ENCODE results near the gene KYNU. TPM values are rescaled to one million over a fixed set of nuclear protein-coding genes. Genes with fewer than 3 reads are reported as not detected.

Gene KYNU
- total and polyA plus RNA-seq, 2 donors (not counting 1 experiment from before 2014, with no cell fraction given), result 0.26 to 4.6 TPM

- no peaks in the 10 kb centered on the region for H3K4me1 ChIP-seq (ENCODE audit: control insufficient read depth, extremely low read depth, insufficient read depth, low read length)
- no peaks in the 10 kb centered on the region for H3K79me2 ChIP-seq (ENCODE audit: control insufficient read depth, insufficient read depth, low read length)
- TF ChIP-seq CTCF (conservative IDR thresholded peaks at IDR 0.05 in 1 of 2, IDR thresholded peaks at IDR 0.05 in 1 of 2; ENCODE audit: low read depth in 1 of 2, low read length in 2 of 2) (no peak), EZH2 (IDR thresholded peaks at IDR 0.05; ENCODE audit: low read length, missing control alignments) (no peak)
- H3K9me3 ChIP-seq (ENCODE audit: control insufficient read depth, insufficient read depth, low read depth, low read length), result no peaks in the 10 kb centered on the region
- H2AFZ ChIP-seq (ENCODE audit: low read length), result no peak overlapping the region
- no peak overlapping the region for H3K9ac ChIP-seq (ENCODE audit: insufficient read depth, low read length)
- no peaks in the 10 kb centered on the region for H4K20me1 ChIP-seq (ENCODE audit: control insufficient read depth, extremely low read depth, insufficient read depth, low read length)
- H3K27ac ChIP-seq (ENCODE audit: insufficient read depth, low read length), result no peak overlapping the region
- H3K36me3 ChIP-seq (ENCODE audit: control insufficient read depth, insufficient read depth, low read length), result no peaks in the 10 kb centered on the region
- DNase-seq (ENCODE audit: low read depth in 2 of 2), result no peak
- no peak overlapping the region for H3K4me2 ChIP-seq (ENCODE audit: extremely low read depth, insufficient read depth, low read length)
- no peaks in the 10 kb centered on the region for H3K27me3 ChIP-seq (ENCODE audit: control insufficient read depth, insufficient read depth, low read length)
- no peak overlapping the region for H3K4me3 ChIP-seq (replicated peaks in 1 of 4; ENCODE audit: control extremely low read depth in 1 of 4, insufficient read depth in 1 of 4, low read depth in 3 of 4, low read length in 4 of 4)
Observed at GRCh38 chr2:142920571-142920970, 43.1 kb downstream of the KYNU start.

DNA sequence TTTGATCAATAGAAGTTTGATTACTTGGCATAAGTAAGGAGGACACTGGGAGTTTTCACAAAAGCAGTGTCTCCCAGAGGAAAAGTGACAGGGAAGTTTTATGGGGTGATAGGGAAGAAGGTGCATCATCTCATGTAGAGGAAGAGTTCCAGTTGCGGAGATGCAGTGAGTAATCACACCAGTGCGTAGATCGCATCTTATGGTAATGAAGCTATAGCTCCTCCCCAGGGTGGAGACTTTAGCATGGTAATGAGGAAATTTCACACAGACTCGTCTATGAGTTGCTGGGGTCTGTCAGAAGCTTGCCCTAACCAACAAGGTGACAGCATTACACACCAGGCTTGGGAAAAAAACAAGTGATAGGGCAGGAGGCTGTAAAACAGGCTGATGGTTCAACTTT is 49.0 kb downstream of the KYNU start:
- DNase-seq (ENCODE audit: low read depth in 2 of 2), result no peak
- Histone ChIP-seq H3K9me3 (ENCODE audit: control insufficient read depth, insufficient read depth, low read depth, low read length) (no peaks in the 10 kb centered on the region), H3K36me3 (ENCODE audit: control insufficient read depth, insufficient read depth, low read length) (no peaks in the 10 kb centered on the region)

GRCh38 chr2:142930835-142931398 is 53.5 kb downstream of the KYNU start:
- DNase-seq (ENCODE audit: low read depth in 2 of 2), result no peak
- H3K27me3 ChIP-seq (ENCODE audit: control insufficient read depth, insufficient read depth, low read length), result no peaks in the 10 kb centered on the region
- H3K27ac ChIP-seq (ENCODE audit: insufficient read depth, low read length), result no peak overlapping the region
- H3K36me3 ChIP-seq (ENCODE audit: control insufficient read depth, insufficient read depth, low read length), result no peaks in the 10 kb centered on the region
- TF ChIP-seq EZH2 (IDR thresholded peaks at IDR 0.05; ENCODE audit: low read length, missing control alignments) (no peak), CTCF (conservative IDR thresholded peaks at IDR 0.05 in 1 of 2, IDR thresholded peaks at IDR 0.05 in 1 of 2; ENCODE audit: low read depth in 1 of 2, low read length in 2 of 2) (no peak)
- no peaks in the 10 kb centered on the region for H3K4me1 ChIP-seq (ENCODE audit: control insufficient read depth, extremely low read depth, insufficient read depth, low read length)
- no peaks in the 10 kb centered on the region for H3K9me3 ChIP-seq (ENCODE audit: control insufficient read depth, insufficient read depth, low read depth, low read length)
- no peak overlapping the region for H2AFZ ChIP-seq (ENCODE audit: low read length)
- no peak overlapping the region for H3K4me3 ChIP-seq (replicated peaks in 1 of 4; ENCODE audit: control extremely low read depth in 1 of 4, insufficient read depth in 1 of 4, low read depth in 3 of 4, low read length in 4 of 4)
- H3K79me2 ChIP-seq (ENCODE audit: control insufficient read depth, insufficient read depth, low read length), result no peaks in the 10 kb centered on the region
- H3K9ac ChIP-seq (ENCODE audit: insufficient read depth, low read length), result no peak overlapping the region
- no peaks in the 10 kb centered on the region for H4K20me1 ChIP-seq (ENCODE audit: control insufficient read depth, extremely low read depth, insufficient read depth, low read length)
- H3K4me2 ChIP-seq (ENCODE audit: extremely low read depth, insufficient read depth, low read length), result no peak overlapping the region

More for the DNA sequence above, 49.0 kb downstream of the KYNU start:
- Histone ChIP-seq H3K4me2 (ENCODE audit: extremely low read depth, insufficient read depth, low read length) (no peak overlapping the region), H3K79me2 (ENCODE audit: control insufficient read depth, insufficient read depth, low read length) (no peaks in the 10 kb centered on the region), H3K9ac (ENCODE audit: insufficient read depth, low read length) (no peak overlapping the region), H3K4me1 (ENCODE audit: control insufficient read depth, extremely low read depth, insufficient read depth, low read length) (no peaks in the 10 kb centered on the region), H3K27ac (ENCODE audit: insufficient read depth, low read length) (no peak overlapping the region), H3K27me3 (ENCODE audit: control insufficient read depth, insufficient read depth, low read length) (no peaks in the 10 kb centered on the region), H2AFZ (ENCODE audit: low read length) (no peak overlapping the region), H4K20me1 (ENCODE audit: control insufficient read depth, extremely low read depth, insufficient read depth, low read length) (no peaks in the 10 kb centered on the region), H3K4me3 (replicated peaks in 1 of 4; ENCODE audit: control extremely low read depth in 1 of 4, insufficient read depth in 1 of 4, low read depth in 3 of 4, low read length in 4 of 4) (no peak overlapping the region)
- TF ChIP-seq CTCF (conservative IDR thresholded peaks at IDR 0.05 in 1 of 2, IDR thresholded peaks at IDR 0.05 in 1 of 2; ENCODE audit: low read depth in 1 of 2, low read length in 2 of 2) (no peak), EZH2 (IDR thresholded peaks at IDR 0.05; ENCODE audit: low read length, missing control alignments) (no peak)

Data from fibroblast of lung (primary cell).